CD14-positive monocyte (primary cell): ENCODE measurements around the gene SNU13. TPM values are rescaled to one million over a fixed set of nuclear protein-coding genes. Genes with fewer than 3 reads are reported as not detected.
"Not testable (repeated sequence)": the region's sequence is repeated elsewhere in the genome, so short reads cannot be mapped to it uniquely, and the experiment has no call there.

Source experiments
- DNase-seq, 3 donors: peaks; one replicate each; pipeline ENCODE4 v3.0.0-alpha.2; 2011 to 2022
- H2AFZ ChIP-seq: 2 replicates; pipeline ENCODE4 v1.6.0; 2012; ENCODE audit warnings: mild to moderate bottlenecking, low read depth, low read length, inconsistent platforms; ENCODE audit not compliant: insufficient read depth, poor library complexity, severe bottlenecking
- H3K27ac ChIP-seq, 2 donors: 1 replicate in 1 of 2; 2 replicates in 1 of 2; pipeline ENCODE4 v1.5.1; 2012 to 2013; ENCODE audit warnings: low read length in 2 of 2, control low read depth in 1 of 2, inconsistent platforms in 1 of 2, low read depth in 1 of 2, mild to moderate bottlenecking in 1 of 2
- H3K27me3 ChIP-seq, 2 donors: one replicate each; pipeline versions ENCODE4 v1.6.0 to v1.6.1; 2011 to 2013; ENCODE audit warnings: low read length in 2 of 2; ENCODE audit not compliant: control insufficient read depth in 2 of 2, insufficient read depth in 2 of 2
- H3K36me3 ChIP-seq, 2 donors: replicated peaks in 1 of 2; 1 replicate in 1 of 2; 2 replicates in 1 of 2; pipeline versions ENCODE4 v1.5.1 to v1.6.1; 2012 to 2013; ENCODE audit warnings: low read length in 2 of 2, control low read depth in 1 of 2, inconsistent platforms in 1 of 2, mild to moderate bottlenecking in 1 of 2; ENCODE audit not compliant: insufficient read depth in 2 of 2, control insufficient read depth in 1 of 2
- H3K4me1 ChIP-seq, 2 donors: 1 replicate in 1 of 2; 2 replicates in 1 of 2; pipeline versions ENCODE4 v1.5.1 to v1.6.1; 2012 to 2013; ENCODE audit warnings: low read length in 2 of 2, control low read depth in 1 of 2, inconsistent platforms in 1 of 2, mild to moderate bottlenecking in 1 of 2, moderate library complexity in 1 of 2; ENCODE audit not compliant: insufficient read depth in 2 of 2, control insufficient read depth in 1 of 2
- H3K4me2 ChIP-seq: replicated peaks from 2 replicates; pipeline ENCODE3; 2012; ENCODE audit warnings: low read length, moderate library complexity, mild to moderate bottlenecking; ENCODE audit not compliant: poor library complexity, severe bottlenecking; ENCODE audit errors: extremely low read depth
- H3K4me3 ChIP-seq, 3 experiments: fragments of 200-600 bp in 1 of 3; sonication (generic) in 1 of 3; replicated peaks in 1 of 3; 1 replicate in 2 of 3; 2 replicates in 1 of 3; pipeline ENCODE4 v1.5.1; 2011 to 2013; ENCODE audit warnings: low read length in 3 of 3, mild to moderate bottlenecking in 3 of 3, control low read depth in 2 of 3, low read depth in 2 of 3, inconsistent platforms in 1 of 3, moderate library complexity in 1 of 3
- H3K79me2 ChIP-seq: 2 replicates; pipeline ENCODE4 v1.6.0; 2012; ENCODE audit warnings: mild to moderate bottlenecking, control low read depth, inconsistent platforms, low read length, moderate library complexity; ENCODE audit not compliant: insufficient read depth
- H3K9ac ChIP-seq: 2 replicates; pipeline ENCODE4 v1.6.0; 2017; ENCODE audit warnings: low read length, mild to moderate bottlenecking; ENCODE audit not compliant: insufficient read depth, poor library complexity, severe bottlenecking
- H3K9me3 ChIP-seq, 2 donors: replicated peaks in 1 of 2; 1 replicate in 1 of 2; 2 replicates in 1 of 2; pipeline versions ENCODE4 v1.5.1 to v1.6.1; 2012 to 2013; ENCODE audit warnings: low read length in 2 of 2, control low read depth in 1 of 2; ENCODE audit not compliant: control insufficient read depth in 1 of 2, insufficient read depth in 1 of 2
- H4K20me1 ChIP-seq: 2 replicates; pipeline ENCODE4 v1.6.0; 2012; ENCODE audit warnings: mild to moderate bottlenecking, low read length, control low read depth, moderate library complexity; ENCODE audit not compliant: insufficient read depth
- H3K27ac Mint-ChIP-seq, 7 donors: one replicate each; pipeline ENCODE4 v1.8.0; 2020; ENCODE audit warnings: mild to moderate bottlenecking in 7 of 7, mixed read lengths in 7 of 7, moderate library complexity in 6 of 7, inconsistent platforms in 2 of 7
- H3K27me3 Mint-ChIP-seq, 3 donors: one replicate each; pipeline ENCODE4 v1.8.0; 2021 to 2022; ENCODE audit warnings: low read depth in 3 of 3, mild to moderate bottlenecking in 3 of 3, mixed read lengths in 3 of 3, moderate library complexity in 3 of 3, inconsistent platforms in 1 of 3
- H3K36me3 Mint-ChIP-seq, 2 donors: one replicate each; pipeline ENCODE4 v1.8.0; 2020; ENCODE audit warnings: mixed read lengths in 2 of 2, inconsistent platforms in 1 of 2, mild to moderate bottlenecking in 1 of 2
- H3K4me1 Mint-ChIP-seq: one replicate; pipeline ENCODE4 v1.8.0; 2020; ENCODE audit warnings: mild to moderate bottlenecking, mixed read lengths
- H3K4me3 Mint-ChIP-seq, 2 donors: one replicate each; pipeline ENCODE4 v1.8.0; 2020; ENCODE audit warnings: mild to moderate bottlenecking in 2 of 2, mixed read lengths in 2 of 2, moderate library complexity in 1 of 2
- H3K9me3 Mint-ChIP-seq, 7 donors: one replicate each; pipeline ENCODE4 v1.8.0; 2020 to 2022; ENCODE audit warnings: mixed read lengths in 7 of 7, mild to moderate bottlenecking in 6 of 7, moderate library complexity in 6 of 7, inconsistent platforms in 2 of 7
- CTCF ChIP-seq: fragments of 200-600 bp; IDR thresholded peaks from one replicate; pipeline ENCODE4 v1.8.0; 2022; ENCODE audit warnings: antibody characterized with exemption, mild to moderate bottlenecking
- WGBS: methylation state at CpG from one replicate; pipeline ENCODE4 v1.1.5; 2013; ENCODE audit warnings: missing lambda C conversion rate; ENCODE audit not compliant: insufficient coverage; 5-methylcytosine and 5-hydroxymethylcytosine counted together
- intact Hi-C, 2 donors: fragments of 100-400 bp; cut with micrococcal nuclease; formaldehyde crosslinking; loops; one replicate each; pipeline versions ENCODE4 v1.15.0 to v1.15.1; 2023
- polyA minus RNA-seq: library from RNA; depleted of rRNA, polyadenylated mRNA; stranded (reverse); fragments of >200 nt; gene quantifications from 2 replicates; pipeline ENCODE4 v1.2.3, GENCODE V29; 2012
- polyA plus RNA-seq, 3 donors: library from polyadenylated mRNA; depleted of rRNA in 1 of 3; unstranded in 2 of 3; stranded (reverse) in 1 of 3; fragments of 300-500 nt in 2 of 3; fragments of >200 nt in 1 of 3; fragmentation: Illumina TruSeq in 2 of 3; gene quantifications; 1 replicate in 2 of 3; 2 replicates in 1 of 3; pipeline ENCODE4 v1.2.3, GENCODE V29; 2012 to 2021
- total RNA-seq, 12 experiments: library from RNA in 1 of 12; stranded (reverse) in 1 of 12; fragments of 120-200 nt in 1 of 12; gene quantifications; one replicate each; pipeline ENCODE4 v1.2.4 and lab custom pipeline; 2013 to 2026; ENCODE audit warnings: mixed read lengths in 6 of 12, inconsistent platforms in 1 of 12

The SNU13 gene
- total RNA-seq (2013) = 109 TPM
- polyA plus RNA-seq (100 to 1,000 TPM in 2 of 3 donors, 10 to 100 TPM in 1; 90.0 to 168 (median 168) TPM), polyA minus RNA-seq (55.0 and 80.8 TPM in 2 replicates), total RNA-seq (lab: John Stamatoyannopoulos, UW) (11.9 to 50.7 (median 39.5) reads per million in 11 experiments)

GRCh38 chr22:41688365-41689211 lies at the start of gene SNU13:
SNU13 (minus strand) TSS chr22:41688867; CDS start chr22:41688796, 71 bp downstream.
- H3K4me3 Mint-ChIP-seq = peak within 1 kb of the TSS; percentile 95 to 96
- Histone ChIP-seq H3K4me2 (peak within 1 kb of the TSS; percentile 78), H3K4me1 (peaks cover 15 to 21% of the 10 kb centered on the region in 2 donors), H3K79me2 (peaks cover 48% of the 10 kb centered on the region), H3K27ac (peak within 1 kb of the TSS; percentile 93 to 98), H3K4me3 (peak within 1 kb of the TSS; percentile 60 to 86 (median 84)), H3K36me3 (peaks cover 0 to under 1% of the 10 kb centered on the region in 2 donors), H3K9me3 (no peaks in the 10 kb centered on the region), H2AFZ (peak within 1 kb of the TSS; percentile 67), H3K27me3 (no peaks in the 10 kb centered on the region), H4K20me1 (no peaks in the 10 kb centered on the region), H3K9ac (peak within 1 kb of the TSS; percentile 90)
- H3K4me1 Mint-ChIP-seq = peaks cover 11% of the 10 kb centered on the region
- H3K27me3 Mint-ChIP-seq = no peaks in the 10 kb centered on the region
- TF ChIP-seq CTCF = no peak
- WGBS = 0% methylated on average over 54 of the region's 62 CpGs
- intact Hi-C loops = no loop called here
- H3K27ac Mint-ChIP-seq = peak within 1 kb of the TSS; percentile 95 to 97 (median 95)
- peak; percentile 95 to 97 (median 96) for DNase-seq
- H3K36me3 Mint-ChIP-seq = peaks cover 0 to 4% of the 10 kb centered on the region in 2 donors
- no peaks in the 10 kb centered on the region for H3K9me3 Mint-ChIP-seq

- H3K4me3 Mint-ChIP-seq, H3K9me3 Mint-ChIP-seq, H3K27ac ChIP-seq, H3K36me3 Mint-ChIP-seq, H3K4me3 ChIP-seq, H4K20me1 ChIP-seq, H3K27me3 ChIP-seq, H3K27ac Mint-ChIP-seq, H3K4me1 Mint-ChIP-seq, H2AFZ ChIP-seq, H3K9me3 ChIP-seq, H3K36me3 ChIP-seq, intact Hi-C loops, H3K4me1 ChIP-seq, DNase-seq, H3K9ac ChIP-seq, H3K79me2 ChIP-seq, H3K27me3 Mint-ChIP-seq, H3K4me2 ChIP-seq: not testable (repeated sequence)
- whole genome bisulfite sequencing = 100% methylated on average over 2 of the region's 4 CpGs
These were observed 44.6 kb upstream of the SNU13 start for GRCh38 chr22:41733241-41733640.
